ENCODE results near the gene MICAL3.

MICAL3 gene

DNA sequence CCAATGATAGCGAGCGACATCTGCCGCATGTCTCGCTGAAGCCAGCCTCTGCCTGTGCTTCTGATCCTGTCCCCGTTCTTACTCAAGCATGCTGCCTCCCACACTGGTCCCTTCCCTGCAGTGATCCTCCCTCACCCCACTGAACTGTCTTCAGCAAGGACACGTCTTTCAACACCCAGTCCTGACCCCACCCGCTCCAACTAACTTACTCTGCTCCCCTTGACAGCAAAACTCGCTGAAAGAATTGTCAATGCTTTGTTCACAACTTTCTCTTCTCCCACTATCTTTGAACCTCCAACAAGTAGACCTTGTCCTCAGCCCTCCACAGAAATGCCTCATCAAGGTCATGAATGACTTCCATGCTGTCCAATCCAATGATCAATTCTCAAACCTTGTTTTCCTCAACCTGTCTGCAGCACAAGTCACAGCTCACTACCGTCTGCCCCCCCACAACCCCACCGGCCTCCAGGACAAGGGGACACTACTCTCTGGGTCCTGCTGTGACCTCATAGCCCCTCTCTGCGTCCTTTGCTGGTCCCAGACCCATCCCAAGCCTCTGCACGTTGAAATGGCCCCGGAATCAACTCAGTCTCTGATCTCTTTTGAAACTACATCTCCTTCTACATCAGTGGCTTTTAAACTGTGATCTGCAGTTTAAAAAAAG is 108.0 kb downstream of the MICAL3 start:
- DNase-seq (ENCODE audit: low read depth in 4 of 4, low spot score in 1 of 4) = no peak

DNA sequence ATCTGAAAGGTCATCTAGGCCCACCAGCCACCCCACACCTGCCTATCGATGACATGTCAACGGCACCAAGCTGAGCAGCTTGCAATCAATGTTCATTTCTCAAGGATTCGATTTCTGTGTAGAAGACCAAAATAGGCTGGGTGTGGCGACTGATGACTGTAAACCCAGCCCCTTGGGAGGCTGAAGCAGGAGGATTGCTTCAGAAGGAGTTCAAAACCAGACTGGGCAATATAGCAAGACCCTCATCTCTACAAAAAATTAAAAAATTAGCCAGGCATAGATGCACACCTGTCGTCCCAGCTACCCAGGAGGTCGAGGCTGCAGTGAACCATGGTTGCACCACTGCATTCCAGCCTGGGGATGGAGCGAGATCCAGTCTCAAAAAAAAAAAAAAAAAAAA is 108.7 kb downstream of the MICAL3 start:
- DNase-seq (ENCODE audit: low read depth in 4 of 4, low spot score in 1 of 4) = no peak

DNA sequence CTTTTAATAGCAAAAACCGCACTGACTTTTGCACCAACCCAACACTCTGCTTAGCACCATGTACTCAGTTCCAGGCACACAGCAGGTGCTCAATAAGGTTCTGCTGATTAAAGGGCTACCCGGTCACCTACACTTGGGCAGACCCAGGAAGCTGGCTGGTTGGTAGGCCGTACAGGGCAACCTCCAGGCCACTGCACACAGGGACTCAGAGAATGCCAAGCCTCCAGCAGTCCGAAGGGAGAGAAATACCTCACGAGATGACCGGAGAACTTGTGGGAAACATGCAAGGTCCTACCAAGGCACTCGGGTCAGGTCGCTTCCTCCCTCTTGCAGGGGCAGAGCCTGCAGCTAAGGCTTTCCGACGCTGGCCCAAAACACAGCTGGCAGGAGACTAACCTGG is 109.2 kb downstream of the MICAL3 start:
- DNase-seq (ENCODE audit: low read depth in 4 of 4, low spot score in 1 of 4) = no peak

DNA sequence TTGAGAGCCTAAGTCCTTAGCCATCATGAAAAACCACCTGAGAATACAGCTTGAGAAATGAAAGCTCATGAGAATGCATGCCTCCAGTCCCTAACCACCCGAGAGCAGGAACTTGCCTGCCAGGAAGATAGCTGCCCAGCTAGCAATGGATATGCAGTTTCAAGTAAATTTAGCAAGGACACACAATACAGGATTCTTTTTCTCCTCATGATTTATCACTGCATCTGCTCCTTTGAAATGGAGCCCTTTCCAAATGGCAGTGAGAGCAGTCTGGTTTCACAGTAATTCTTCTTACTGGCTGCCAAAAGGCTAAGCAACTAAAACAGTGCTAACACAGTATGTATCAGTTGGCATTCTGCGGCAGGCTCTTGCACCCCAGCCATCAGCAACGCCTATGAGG is 109.9 kb downstream of the MICAL3 start:
- no peak for DNase-seq (ENCODE audit: low read depth in 4 of 4, low spot score in 1 of 4)

DNA sequence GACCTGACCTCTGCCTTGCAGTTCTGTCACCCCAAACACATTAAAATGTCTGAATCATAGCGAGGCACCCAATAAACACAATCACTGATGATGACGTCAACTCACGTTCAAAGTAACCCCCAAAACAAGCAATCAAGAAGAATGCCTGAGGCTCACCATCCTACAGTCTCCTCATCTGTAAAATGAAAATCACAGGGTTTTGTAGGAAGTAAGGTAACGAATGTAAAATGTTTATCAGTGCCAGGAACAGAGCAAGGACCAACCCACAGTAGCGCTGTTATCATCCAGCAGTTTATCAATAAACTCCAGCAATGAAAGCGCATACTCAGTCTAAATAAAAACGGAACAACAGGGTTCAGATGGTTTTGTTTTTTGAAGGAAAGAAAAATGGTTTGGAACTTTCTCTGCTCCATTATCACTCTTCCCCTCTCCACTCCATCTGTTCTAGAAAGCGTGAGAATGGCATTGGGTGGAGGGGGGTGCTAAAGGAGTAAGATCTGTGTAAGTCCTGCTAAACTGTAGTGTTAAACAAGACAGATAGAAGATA is 110.5 kb downstream of the MICAL3 start:
- no peak for DNase-seq (ENCODE audit: low read depth in 4 of 4, low spot score in 1 of 4)

DNA sequence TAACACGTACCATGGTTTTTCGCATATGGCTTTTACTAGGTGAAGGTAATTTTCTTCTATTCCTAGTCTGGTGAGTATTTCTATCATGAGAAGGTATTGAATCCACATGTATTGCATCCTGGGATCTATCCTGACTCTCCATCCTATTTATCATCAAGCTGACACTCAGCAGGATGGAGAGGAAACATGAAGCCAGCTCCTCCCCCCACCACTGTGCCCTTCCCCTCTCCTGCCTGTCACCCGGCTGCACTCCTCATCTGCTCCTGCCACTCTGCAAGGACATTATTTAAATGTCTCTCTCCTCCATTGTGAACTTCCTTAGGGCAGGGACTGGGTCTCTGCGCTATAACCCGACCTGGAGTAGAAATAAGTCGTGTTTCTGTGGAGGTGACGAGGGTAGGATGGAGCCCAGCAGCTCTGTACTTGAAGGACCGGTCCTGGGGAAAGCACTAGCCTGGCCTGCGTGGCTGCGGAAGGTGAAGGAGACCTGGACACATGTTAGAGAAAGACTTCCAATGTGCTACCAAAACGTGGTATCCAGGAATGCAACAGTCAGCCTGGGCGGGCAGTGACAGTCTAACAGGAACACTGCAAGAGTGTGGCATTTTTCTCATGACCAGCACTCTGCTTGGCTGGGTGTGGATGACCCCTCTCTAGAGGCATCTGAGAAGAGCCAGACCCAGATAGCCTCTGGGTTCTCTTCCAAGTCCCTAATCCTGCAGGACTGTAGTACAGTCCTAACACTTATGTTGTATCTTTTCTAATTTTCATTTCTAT is 111.2 kb downstream of the MICAL3 start:
- DNase-seq (ENCODE audit: low read depth in 4 of 4, low spot score in 1 of 4) = no peak

DNA sequence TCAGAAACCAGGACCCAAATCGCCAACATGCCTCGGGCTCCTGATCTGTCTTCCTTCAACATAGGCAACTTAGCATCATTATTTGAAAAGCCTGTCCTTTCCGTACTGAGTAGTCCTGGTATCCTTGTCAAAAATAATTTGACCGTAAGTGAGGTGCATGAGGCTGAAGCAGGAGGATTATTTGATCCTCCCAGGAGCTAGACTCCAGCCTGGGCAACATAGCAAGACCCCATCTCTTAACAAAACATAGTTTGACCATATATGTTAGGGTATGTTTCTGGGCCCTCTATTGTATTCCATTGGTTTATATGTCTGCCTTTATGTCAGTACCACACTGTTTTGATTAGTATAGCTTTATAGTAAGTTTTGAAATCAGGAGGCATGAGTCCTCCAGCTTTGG is 112.5 kb downstream of the MICAL3 start:
- no peak for DNase-seq (ENCODE audit: low read depth in 4 of 4, low spot score in 1 of 4)

DNA sequence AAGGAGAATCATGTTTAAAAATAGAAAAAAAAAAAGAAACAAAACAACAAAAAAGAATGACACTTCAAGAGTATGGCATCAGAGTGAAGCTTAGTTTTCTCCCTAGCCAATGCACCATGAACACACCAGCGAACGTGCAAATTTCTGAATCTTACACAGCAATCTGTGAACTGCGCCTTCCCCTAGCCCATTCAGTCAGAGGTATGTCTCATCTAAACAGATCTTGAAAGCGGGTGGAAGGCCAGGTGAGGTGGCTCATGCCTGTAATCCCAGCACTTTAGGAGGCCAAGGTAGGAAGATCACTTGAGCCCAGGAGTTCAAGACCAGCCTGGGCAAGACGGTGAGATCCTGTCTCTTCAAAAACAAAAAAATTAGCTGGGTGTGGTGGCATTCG is 113.1 kb downstream of the MICAL3 start:
- DNase-seq (ENCODE audit: low read depth in 4 of 4, low spot score in 1 of 4) = no peak

DNA sequence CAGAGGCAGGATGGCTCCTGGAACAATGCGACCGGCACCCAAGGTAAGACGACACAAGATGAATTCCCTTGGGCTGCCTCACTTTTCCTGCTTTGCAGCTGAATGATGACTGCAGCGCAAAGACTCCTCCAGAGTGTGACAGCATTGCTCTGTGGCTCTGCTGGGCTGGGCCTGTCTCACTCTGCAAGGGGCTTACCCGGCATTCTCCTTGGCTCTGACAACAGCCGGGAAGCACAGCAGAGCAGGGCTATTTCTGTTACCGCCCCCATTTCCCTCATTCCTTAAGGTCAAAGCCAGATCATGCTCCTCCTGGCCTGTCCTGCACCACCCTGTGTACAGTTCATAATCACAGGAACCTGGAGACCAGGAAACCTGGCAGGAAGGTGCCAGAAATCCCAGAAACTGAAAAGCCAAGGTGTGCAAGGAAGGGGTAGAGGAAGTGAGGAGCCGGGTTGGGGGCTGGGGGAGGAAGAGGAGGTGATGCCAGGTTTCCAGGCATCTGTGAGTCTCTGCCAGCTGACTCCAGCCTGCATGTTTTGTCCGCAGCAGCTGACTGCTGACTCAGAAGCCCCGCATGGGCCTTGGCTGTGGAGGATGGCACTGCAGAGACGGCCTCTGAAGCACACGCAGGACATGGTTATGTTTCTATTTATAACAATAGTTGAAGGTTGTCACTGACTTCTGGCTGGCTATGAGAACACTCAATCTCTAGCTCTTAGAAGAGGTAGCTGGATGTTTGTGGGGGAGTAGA is 113.6 kb downstream of the MICAL3 start:
- no peak for DNase-seq (ENCODE audit: low read depth in 4 of 4, low spot score in 1 of 4)

DNA sequence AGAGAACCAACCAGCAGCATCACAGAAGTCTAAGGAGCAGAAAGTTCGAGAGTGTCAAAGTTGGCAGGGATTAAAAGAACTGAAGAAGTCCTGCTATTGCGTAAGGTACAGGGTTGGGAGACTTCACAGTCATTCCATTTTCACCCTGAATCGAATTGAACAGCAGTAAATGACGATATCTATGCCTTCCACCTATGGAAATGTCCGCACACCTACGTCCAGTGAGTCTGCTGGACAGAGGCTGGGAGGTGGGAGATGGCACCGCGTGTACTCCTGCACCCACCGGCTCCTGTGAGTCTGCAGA is 116.7 kb downstream of the MICAL3 start:
- no peak for DNase-seq (ENCODE audit: low read depth in 4 of 4, low spot score in 1 of 4)

DNA sequence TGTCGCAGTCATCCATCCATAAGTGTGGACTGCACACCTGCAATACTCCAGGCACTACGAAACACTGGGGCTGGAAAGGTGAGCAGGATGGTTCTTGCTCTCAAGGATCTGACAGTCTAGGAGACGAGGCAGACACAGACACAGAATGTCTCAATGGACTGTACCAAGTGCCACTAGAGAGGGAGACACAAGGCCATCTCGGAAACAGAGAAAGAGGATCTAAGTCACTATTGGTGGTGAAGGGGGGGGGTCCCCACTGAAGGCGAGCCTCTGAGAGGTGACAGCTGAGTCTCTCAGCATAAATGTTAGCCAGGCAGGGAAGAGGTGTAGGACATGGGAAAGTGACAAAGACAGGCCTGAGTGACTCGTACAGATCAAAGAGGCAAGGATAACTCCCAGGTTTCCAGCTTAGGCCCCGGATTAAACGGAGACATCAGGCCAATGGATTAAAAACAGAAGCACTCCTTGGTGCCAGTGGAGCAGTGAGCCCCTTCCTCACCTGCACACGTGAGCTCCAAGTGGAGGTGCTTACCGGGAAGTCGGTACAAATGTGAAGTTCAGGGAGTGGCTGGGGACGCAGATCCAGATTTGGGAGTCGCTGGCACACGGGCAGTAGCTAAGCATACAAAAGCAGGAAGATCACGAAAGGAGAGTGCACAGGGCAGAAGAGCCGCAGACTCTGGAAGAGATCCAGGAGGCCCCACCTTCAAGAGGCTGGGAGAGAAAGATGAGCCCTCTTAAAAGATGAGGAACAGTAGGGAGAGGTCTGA is 117.2 kb downstream of the MICAL3 start:
- no peak for DNase-seq (ENCODE audit: low read depth in 4 of 4, low spot score in 1 of 4)

DNA sequence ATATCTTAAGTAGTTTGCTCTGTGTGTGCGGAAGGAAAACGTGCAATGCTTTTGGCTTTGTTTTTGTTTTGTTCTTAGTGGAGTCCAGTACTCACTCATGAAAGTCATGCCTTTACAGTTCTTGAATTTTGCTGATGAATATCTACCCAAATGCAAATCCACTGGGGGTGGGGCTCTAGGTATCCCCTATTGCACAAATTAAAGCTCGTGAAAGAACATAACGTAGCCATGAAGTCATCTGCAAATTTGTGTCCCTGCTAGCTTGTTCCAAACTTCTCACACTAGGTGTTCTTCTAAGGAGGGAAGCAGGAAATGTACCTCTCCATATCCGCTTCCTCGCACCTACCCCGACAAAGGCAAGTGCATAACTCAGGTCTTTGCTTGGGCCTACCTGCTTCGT is 118.9 kb downstream of the MICAL3 start:
- DNase-seq (ENCODE audit: low read depth in 4 of 4, low spot score in 1 of 4) = no peak

DNA sequence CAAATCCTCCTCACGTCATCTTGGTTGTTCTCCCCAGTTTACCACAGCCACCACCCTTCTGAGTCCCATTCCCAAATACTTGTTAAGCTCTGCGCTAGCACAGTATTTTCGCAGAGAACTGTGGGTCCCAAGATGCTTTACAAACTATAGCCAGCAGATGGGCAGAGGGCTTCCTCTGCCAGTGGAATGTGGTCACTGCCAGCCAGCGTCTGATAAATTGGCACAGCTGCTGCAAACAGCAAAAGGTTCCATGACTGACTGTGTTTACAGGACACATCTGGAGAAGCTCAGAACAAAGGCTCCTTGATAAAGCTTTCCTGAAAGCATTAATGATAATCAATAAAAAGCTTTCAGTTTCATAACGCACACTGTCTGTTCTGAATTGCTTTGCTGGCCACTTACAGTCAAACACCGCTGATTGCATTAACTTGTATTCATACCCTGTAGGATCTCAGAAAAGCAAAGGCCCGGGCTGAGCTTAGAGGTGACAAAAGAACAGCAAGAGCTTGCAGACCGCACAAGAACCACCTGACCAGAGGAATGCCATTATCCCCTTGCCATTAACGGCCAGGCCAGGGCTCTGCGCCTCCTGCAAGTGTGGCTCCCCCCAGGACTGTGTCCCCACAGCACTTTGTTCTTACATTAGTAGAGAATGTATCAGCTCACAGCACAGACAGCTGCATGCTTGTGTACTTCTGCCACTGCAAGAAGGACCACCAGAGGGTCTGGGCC is 120.6 kb downstream of the MICAL3 start:
- no peak for DNase-seq (ENCODE audit: low read depth in 4 of 4, low spot score in 1 of 4)

DNA sequence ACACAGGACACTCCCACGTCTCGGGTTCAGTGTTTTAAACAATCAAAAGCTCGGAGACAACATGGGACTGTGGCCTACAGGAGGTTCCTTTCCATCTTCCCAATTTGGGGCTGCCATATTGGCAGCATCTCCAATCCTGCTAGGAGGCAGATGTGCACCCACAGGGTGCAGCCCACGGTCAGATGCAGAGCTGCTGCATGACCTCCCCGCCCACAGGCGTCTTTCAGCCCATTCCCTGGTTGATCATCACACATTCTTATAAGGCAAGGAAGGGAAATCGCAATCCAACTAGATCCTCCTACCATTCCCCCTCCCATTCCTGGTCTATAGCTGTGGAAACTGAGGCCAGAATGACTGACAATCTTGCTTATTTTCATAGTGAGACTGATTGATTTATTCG is 121.4 kb downstream of the MICAL3 start:
- no peak for DNase-seq (ENCODE audit: low read depth in 4 of 4, low spot score in 1 of 4)

DNA sequence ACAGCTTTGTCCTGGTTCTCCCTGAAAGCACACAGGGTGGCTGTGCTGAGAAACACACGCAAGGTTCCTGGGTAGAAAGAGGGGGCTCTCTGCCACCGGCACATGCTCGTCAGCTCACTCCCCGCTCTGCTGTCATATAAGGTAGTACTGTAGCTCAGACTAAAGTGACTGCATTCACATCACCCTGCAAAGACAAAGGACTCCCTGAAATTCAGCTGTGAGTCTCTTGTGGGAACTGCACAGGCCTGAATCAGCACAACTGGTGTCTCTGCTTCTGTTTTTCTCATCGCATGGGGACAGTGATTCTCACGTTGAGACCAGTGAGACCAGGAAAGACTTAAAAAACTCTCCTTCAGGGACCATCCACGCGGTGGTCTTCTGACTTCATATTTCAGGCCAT is 126.0 kb downstream of the MICAL3 start:
- DNase-seq (ENCODE audit: low read depth in 4 of 4, low spot score in 1 of 4) = no peak

DNA sequence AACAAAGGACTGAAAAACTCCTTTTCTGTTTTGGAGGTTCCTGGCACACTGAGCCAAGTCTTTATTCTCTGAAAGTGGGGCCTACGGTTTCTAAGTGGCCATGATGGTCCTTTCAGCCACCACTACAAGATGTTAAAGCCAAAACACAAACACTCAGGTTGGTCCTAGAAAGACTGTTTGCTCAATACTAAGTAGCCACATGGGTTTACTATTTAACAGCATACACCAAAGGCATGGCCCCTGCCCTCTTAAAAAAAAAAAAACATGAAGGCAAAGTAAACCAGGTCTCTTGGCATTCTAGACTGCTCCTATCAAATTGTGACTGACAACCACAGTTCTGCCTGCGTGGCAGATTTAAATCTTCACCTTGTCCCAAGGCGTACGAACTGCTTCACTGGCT is 126.5 kb downstream of the MICAL3 start:
- DNase-seq (ENCODE audit: low read depth in 4 of 4, low spot score in 1 of 4) = no peak

DNA sequence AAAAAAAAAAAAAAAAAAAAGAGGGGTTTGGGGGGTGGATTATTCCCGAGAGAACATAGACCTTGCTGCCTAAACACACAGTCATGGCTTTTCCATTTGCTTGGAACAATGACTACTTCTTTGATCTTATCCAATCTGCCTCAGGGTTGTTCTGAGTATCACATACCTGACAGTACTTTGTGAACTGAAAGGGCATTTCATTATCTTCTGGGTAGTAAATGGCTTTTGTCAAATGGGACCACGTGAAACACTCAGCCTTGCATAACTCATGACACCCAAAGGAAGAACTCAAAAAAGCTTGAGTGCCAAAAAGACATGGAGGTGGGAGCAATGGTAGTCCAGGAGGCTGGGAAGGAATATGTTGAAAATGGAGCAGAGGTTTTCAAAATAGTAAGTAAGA is 126.9 kb downstream of the MICAL3 start:
- no peak for DNase-seq (ENCODE audit: low read depth in 4 of 4, low spot score in 1 of 4)

DNA sequence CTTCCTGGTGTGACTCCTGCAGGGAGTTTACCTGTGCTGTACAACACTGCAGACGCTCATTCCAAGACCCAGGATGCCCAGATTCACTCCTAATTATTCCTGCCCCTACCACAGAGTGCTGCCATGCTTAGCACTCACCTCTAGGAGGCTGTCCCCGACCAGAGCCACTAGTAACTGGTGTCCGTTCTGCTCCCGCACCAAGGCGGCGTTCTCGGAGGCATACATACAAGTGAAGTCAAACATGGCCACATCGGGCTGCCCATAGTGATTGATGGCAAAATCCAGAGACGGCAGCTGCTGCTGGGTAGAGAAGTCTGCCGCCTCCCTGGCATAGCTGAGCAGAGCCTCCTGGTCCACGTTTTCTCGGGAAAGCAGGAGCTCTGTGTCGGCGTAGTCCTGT is 127.8 kb downstream of the MICAL3 start:
- no peak for DNase-seq (ENCODE audit: low read depth in 4 of 4, low spot score in 1 of 4)

DNA sequence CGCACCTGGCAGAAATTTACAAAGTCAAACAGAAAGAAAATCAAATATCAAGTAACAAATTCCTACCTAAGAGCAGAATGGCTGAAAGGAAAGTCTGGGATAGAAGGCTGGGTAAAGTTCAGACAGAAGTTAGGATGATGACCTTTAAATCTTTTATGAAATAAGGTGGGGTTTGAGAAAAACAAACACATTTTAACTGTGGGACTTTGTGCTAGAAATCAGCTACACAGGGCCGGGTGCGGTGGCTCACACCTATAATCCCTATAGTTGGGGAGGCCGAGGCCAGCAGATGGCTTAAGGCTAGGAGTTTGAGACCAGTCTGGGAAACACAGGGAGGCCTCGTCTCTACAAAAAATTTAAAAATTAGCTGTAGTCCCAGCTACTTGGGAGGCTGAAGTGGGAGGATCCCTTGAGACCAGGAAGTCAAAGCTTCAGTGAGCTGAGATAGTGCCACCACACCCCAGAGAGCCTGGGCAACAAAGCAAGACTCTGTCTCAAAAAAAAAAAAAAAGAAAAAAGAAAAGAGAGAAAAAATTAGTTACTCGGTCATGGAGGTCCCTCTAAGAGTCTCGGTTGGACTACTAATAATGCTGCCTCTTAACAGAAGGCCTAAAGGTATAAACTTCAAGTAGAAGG is 130.3 kb downstream of the MICAL3 start:
- DNase-seq (ENCODE audit: low read depth in 4 of 4, low spot score in 1 of 4) = no peak

DNA sequence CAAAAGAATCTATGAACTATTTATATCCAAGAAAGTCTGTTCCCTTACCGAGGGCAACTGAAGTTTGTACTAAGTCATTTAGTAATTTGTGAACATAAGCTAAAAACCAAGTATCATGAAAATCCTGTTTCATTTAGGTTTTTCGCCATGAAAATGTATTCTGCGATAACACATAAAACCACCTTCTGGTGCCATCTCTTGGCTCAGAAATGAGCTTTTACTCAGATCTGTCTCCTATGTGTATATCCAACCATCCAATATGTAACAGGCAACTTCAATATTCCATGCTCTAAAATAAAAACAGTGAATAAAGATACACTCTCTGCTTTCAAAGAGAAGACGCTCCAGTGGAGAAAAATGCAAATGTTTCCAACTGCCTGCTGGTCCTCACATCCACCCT is 132.0 kb downstream of the MICAL3 start:
- no peak for DNase-seq (ENCODE audit: low read depth in 4 of 4, low spot score in 1 of 4)
